ENCODE data around the gene ZNF414. TPM values are rescaled to one million over a fixed set of nuclear protein-coding genes. Genes with fewer than 3 reads are reported as not detected.
"Not testable (repeated sequence)": the region's sequence is repeated elsewhere in the genome, so short reads cannot be mapped to it uniquely, and the experiment has no call there.

Gene ZNF414, protein sequence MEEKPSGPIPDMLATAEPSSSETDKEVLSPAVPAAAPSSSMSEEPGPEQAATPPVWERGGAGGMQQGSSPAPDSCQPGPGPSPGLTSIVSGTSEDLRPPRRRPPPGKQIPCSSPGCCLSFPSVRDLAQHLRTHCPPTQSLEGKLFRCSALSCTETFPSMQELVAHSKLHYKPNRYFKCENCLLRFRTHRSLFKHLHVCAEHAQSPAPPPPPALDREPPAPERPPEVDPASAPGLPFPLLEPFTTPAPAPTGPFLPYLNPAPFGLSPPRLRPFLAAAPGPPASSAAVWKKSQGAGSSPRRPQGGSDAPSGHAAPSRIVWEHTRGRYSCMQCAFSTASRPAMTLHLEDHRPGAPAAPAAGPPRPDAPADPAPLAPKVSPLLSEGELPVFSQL
- total RNA-seq (ENCODE audit: unreplicated experiment): 27.2 TPM
- long read RNA-seq, partial matches to known transcripts: 2 of 7 reads
- long read RNA-seq, other reads (novel, unspliced or antisense): 2 of 7 reads

DNA sequence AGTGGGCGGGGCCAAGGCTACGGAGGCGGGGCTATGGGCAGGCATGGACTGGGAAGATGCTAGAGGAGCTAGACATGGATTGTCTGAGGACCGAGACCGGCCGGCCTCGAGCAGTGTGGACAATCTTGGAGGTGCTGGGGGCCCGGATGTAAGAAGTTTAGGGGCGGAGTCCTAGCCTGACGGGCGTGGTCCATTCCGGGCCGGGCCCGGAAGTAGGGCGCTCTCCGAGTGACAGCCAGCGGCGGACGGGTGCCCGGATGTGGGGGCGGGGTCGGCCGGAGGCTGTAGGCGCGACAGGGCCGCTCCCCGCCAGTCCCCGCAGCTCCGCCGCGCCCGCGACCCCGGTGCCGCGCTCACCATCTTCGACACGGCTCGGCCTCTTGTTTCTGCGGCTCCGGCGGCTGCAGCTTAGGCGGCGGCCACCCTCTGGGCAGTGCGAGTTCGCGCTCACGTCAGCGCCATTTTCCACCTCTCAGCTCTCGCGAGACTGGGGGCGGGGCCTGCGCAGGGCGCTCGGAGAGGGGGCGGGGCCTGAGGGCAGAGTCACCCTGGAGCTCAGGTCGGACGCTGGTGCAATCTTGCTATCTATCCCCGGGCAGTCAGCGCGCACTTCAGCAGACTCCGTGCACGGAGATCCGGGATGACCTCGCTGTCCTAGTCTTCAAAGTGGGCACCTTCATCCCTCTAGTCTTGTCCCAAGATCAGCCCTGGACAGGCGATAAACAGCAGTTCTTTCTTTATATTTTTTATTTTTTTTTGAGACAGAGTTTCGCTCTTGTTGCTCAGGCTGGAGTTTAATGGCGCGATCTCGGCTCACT lies at the start of gene ZNF414:
Gene ZNF414, minus strand, starts transcription at position 481 of the 818 bp plus-strand sequence. Its CDS starts 121 bp downstream, at position 360.
- Mint-ChIP-seq H3K27ac (ENCODE audit: unreplicated experiment) (peak within 1 kb of the TSS; percentile 99), H3K9me3 (ENCODE audit: unreplicated experiment) (peaks cover 8% of the 10 kb centered on the region), H3K36me3 (ENCODE audit: unreplicated experiment) (no peaks in the 10 kb centered on the region), H3K4me3 (ENCODE audit: unreplicated experiment) (peak within 1 kb of the TSS; percentile 90), H3K27me3 (ENCODE audit: unreplicated experiment) (peaks cover 10% of the 10 kb centered on the region), H3K4me1 (ENCODE audit: low read depth, unreplicated experiment) (no peaks in the 10 kb centered on the region)
- TF ChIP-seq CTCF (IDR thresholded peaks at IDR 0.05; ENCODE audit: partially characterized antibody, unreplicated experiment): no peak
- peak; percentile 99 for DNase-seq

DNA sequence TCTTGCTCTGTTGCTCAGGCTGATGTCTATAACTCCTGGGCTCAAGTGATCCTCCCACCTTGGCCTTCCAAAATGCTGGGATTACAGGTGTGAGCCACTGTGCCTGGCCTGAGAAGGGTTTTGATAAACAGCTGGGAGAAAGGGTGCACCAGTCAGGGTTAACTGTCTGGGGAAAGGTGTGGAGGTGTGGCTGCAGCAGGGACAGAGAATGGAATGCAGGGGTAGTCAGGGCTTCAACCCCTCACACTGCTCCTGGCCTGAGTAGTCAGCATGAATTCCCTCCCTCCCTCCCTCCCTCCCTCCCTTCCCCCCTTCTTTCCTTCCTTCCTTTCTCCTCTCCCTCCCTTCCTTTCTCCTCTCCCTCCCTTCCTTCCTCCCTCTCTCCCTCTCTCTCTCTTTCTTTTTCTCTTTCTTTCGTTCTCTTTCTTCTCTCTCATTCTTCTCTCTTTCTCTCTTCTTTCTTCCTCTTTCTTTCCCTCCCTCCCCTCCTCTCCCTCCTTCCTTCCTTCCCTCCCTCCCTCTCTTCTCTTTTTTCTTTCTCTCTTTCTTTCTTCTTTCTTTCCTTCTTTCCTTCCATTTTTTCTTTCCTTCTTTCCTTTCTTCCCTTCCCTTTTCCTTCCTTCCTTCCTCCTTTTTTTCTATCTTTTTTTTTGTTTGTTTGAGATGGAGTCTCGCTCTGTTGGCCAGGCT lies 47.3 kb upstream of the ZNF414 start:
- H3K4me1 Mint-ChIP-seq (ENCODE audit: low read depth, unreplicated experiment): no peaks in the 10 kb centered on the region
- no peak for DNase-seq
- TF ChIP-seq CTCF (IDR thresholded peaks at IDR 0.05; ENCODE audit: partially characterized antibody, unreplicated experiment): no peak
- H3K27ac Mint-ChIP-seq (ENCODE audit: unreplicated experiment): no peak overlapping the region
- H3K27me3 Mint-ChIP-seq (ENCODE audit: unreplicated experiment): peaks cover 4% of the 10 kb centered on the region
- H3K9me3 Mint-ChIP-seq (ENCODE audit: unreplicated experiment): peaks cover 2% of the 10 kb centered on the region
- no peak overlapping the region for H3K4me3 Mint-ChIP-seq (ENCODE audit: unreplicated experiment)
- no peaks in the 10 kb centered on the region for H3K36me3 Mint-ChIP-seq (ENCODE audit: unreplicated experiment)

DNA sequence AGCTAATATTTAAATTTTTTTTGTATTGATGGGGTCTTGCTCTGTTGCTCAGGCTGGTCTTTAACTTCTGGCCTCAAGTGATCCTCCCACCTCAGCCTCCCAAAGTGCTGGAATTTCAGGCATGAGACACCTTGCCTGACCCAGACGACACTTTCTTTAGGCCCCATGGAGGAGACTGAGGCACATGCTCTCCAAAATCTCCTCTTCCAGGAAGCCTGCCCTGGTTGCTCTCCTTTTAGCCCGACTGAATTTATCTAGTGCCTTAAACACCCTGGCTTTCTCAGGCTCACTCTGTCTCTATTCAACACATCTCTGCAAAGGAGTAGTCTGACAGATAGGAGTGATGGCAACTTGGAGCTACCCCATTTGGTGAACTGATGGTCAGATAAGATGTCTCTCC lies 44.4 kb upstream of the ZNF414 start:
- Mint-ChIP-seq H3K4me1 (ENCODE audit: low read depth, unreplicated experiment) (no peaks in the 10 kb centered on the region), H3K36me3 (ENCODE audit: unreplicated experiment) (no peaks in the 10 kb centered on the region), H3K9me3 (ENCODE audit: unreplicated experiment) (peaks cover 4% of the 10 kb centered on the region), H3K27ac (ENCODE audit: unreplicated experiment) (no peak overlapping the region), H3K4me3 (ENCODE audit: unreplicated experiment) (no peak overlapping the region), H3K27me3 (ENCODE audit: unreplicated experiment) (peaks cover 4% of the 10 kb centered on the region)
- TF ChIP-seq CTCF (IDR thresholded peaks at IDR 0.05; ENCODE audit: partially characterized antibody, unreplicated experiment): no peak
- no peak for DNase-seq

GRCh38 chr19:8557642-8558238 lies 43.8 kb upstream of the ZNF414 start:
- no peak for DNase-seq
- Mint-ChIP-seq H3K27ac (ENCODE audit: unreplicated experiment) (no peak overlapping the region), H3K4me1 (ENCODE audit: low read depth, unreplicated experiment) (no peaks in the 10 kb centered on the region), H3K36me3 (ENCODE audit: unreplicated experiment) (no peaks in the 10 kb centered on the region), H3K9me3 (ENCODE audit: unreplicated experiment) (peaks cover 4% of the 10 kb centered on the region), H3K27me3 (ENCODE audit: unreplicated experiment) (peaks cover 4% of the 10 kb centered on the region), H3K4me3 (ENCODE audit: unreplicated experiment) (no peak overlapping the region)
- no peak for TF ChIP-seq CTCF (IDR thresholded peaks at IDR 0.05; ENCODE audit: partially characterized antibody, unreplicated experiment)

DNA sequence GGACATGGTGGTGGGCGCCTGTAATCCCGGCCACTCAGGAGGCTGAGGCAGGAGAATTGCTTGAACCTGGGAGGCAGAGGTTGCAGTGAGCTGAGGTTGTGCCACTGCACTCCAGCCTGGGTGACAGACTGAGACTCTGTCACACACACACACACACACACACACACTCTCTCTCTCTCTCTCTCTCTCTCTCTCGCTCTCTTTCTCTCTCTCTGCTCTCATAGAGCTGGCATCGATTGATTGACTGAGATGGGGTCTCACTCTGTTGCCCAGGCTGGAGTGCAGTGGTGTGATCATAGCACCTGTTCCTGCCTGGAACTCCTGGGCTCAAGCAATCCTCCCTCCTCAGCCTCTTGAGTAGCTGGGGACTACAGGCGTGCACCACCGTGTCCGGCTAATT lies 39.8 kb upstream of the ZNF414 start:
- H3K27me3 Mint-ChIP-seq (ENCODE audit: unreplicated experiment); H3K4me3 Mint-ChIP-seq (ENCODE audit: unreplicated experiment): not testable (repeated sequence)

More for the DNA sequence above, 39.8 kb upstream of the ZNF414 start:
- not testable (repeated sequence) for H3K36me3 Mint-ChIP-seq (ENCODE audit: unreplicated experiment); DNase-seq; H3K27ac Mint-ChIP-seq (ENCODE audit: unreplicated experiment); H3K9me3 Mint-ChIP-seq (ENCODE audit: unreplicated experiment); H3K4me1 Mint-ChIP-seq (ENCODE audit: low read depth, unreplicated experiment)

All from glutamatergic neuron (in vitro differentiated cells).